Stimulated activated CD8-positive, alpha-beta memory T cell treated with anti-CD3 and anti-CD28 coated beads, Interleukin-15, amount 100 ng/mL, for 1 hour (primary cell): ENCODE results near the gene DCBLD1.

Source experiments
- DNase-seq: peaks from one replicate; pipeline ENCODE4 v3.0.0-alpha.2; 2020; ENCODE audit warnings: low read depth

Gene DCBLD1

GRCh38 chr6:117558818-117559217 is 76.3 kb downstream of the DCBLD1 start:
- no peak for DNase-seq

- no peak for DNase-seq
Measured at GRCh38 chr6:117559299-117559698, 76.8 kb downstream of the DCBLD1 start.

GRCh38 chr6:117561128-117561527 is 78.7 kb downstream of the DCBLD1 start:
- no peak for DNase-seq

GRCh38 chr6:117564681-117565080 is 82.2 kb downstream of the DCBLD1 start:
- no peak for DNase-seq

- no peak for DNase-seq
Measured at GRCh38 chr6:117568247-117568646, 85.8 kb downstream of the DCBLD1 start.

GRCh38 chr6:117568831-117569410 is 86.4 kb downstream of the DCBLD1 start:
- DNase-seq = no peak

GRCh38 chr6:117573006-117573680 is 90.7 kb downstream of the DCBLD1 start:
- DNase-seq = no peak

GRCh38 chr6:117574198-117574597 is 91.7 kb downstream of the DCBLD1 start:
- DNase-seq = no peak

GRCh38 chr6:117585647-117586046 is 103.2 kb downstream of the DCBLD1 start:
- no peak for DNase-seq

GRCh38 chr6:117590447-117590846 is 108.0 kb downstream of the DCBLD1 start:
- no peak for DNase-seq

- DNase-seq = no peak
Measured at GRCh38 chr6:117591405-117591804, 108.9 kb downstream of the DCBLD1 start.

GRCh38 chr6:117592983-117593759 is 110.7 kb downstream of the DCBLD1 start:
- DNase-seq = no peak

GRCh38 chr6:117595099-117595923 is 112.8 kb downstream of the DCBLD1 start:
- no peak for DNase-seq

- DNase-seq = no peak
Measured at GRCh38 chr6:117597755-117598154, 115.3 kb downstream of the DCBLD1 start.
